ENCODE measurements around the gene GCM1. TPM values are rescaled to one million over a fixed set of nuclear protein-coding genes. Genes with fewer than 3 reads are reported as not detected.

Gene GCM1
- total RNA-seq (2014; rRNA removed; shearing (Covaris generic); ENCODE audit: low replicate concordance), result 0.07 TPM in 1 of 2 replicates, not detected in the other

- H3K4me2 ChIP-seq (ENCODE audit: low read depth, low read length, poor library complexity, severe bottlenecking), result no peak within 1 kb of the TSS
- H3K27ac ChIP-seq (ENCODE audit: low read length), result no peak within 1 kb of the TSS
- DNase-seq, result no peak
- no peak within 1 kb of the TSS for H3K9ac ChIP-seq (ENCODE audit: low read length)
- no peaks in the 10 kb centered on the region for H3K27me3 ChIP-seq (ENCODE audit: low read length)
- H3K4me1 ChIP-seq (ENCODE audit: low read length), result no peaks in the 10 kb centered on the region
- no peaks in the 10 kb centered on the region for H3K36me3 ChIP-seq (ENCODE audit: insufficient read depth, low read length)
- H4K20me1 ChIP-seq (ENCODE audit: insufficient read depth, low read depth, low read length), result no peaks in the 10 kb centered on the region
- no peak within 1 kb of the TSS for H2AFZ ChIP-seq (ENCODE audit: low read length)
- no peak within 1 kb of the TSS for H3K4me3 ChIP-seq (ENCODE audit: low read length)
- H3K79me2 ChIP-seq (ENCODE audit: low read length), result no peaks in the 10 kb centered on the region
- H3K9me2 ChIP-seq (replicated peaks; ENCODE audit: insufficient read depth, low read length), result no peaks in the 10 kb centered on the region
- no peaks in the 10 kb centered on the region for H3K9me3 ChIP-seq (ENCODE audit: low read length)
Observed at GRCh38 chr6:53148684-53149083, at the start of gene GCM1. Gene GCM1, minus strand, starts transcription at chr6:53148841. Its CDS starts 3,209 bp downstream, at chr6:53145632.

- no peak for DNase-seq
- Histone ChIP-seq H3K79me2 (ENCODE audit: low read length) (no peaks in the 10 kb centered on the region), H4K20me1 (ENCODE audit: insufficient read depth, low read depth, low read length) (no peaks in the 10 kb centered on the region), H3K27me3 (ENCODE audit: low read length) (no peaks in the 10 kb centered on the region), H3K4me3 (ENCODE audit: low read length) (no peak overlapping the region), H3K4me2 (ENCODE audit: low read depth, low read length, poor library complexity, severe bottlenecking) (no peak overlapping the region), H2AFZ (ENCODE audit: low read length) (no peak overlapping the region), H3K36me3 (ENCODE audit: insufficient read depth, low read length) (no peaks in the 10 kb centered on the region), H3K27ac (ENCODE audit: low read length) (no peak overlapping the region), H3K9me3 (ENCODE audit: low read length) (no peaks in the 10 kb centered on the region), H3K9ac (ENCODE audit: low read length) (no peak overlapping the region), H3K9me2 (replicated peaks; ENCODE audit: insufficient read depth, low read length) (no peaks in the 10 kb centered on the region), H3K4me1 (ENCODE audit: low read length) (no peaks in the 10 kb centered on the region)
Observed at GRCh38 chr6:53197553-53197952, 48.9 kb upstream of the GCM1 start.

DNA sequence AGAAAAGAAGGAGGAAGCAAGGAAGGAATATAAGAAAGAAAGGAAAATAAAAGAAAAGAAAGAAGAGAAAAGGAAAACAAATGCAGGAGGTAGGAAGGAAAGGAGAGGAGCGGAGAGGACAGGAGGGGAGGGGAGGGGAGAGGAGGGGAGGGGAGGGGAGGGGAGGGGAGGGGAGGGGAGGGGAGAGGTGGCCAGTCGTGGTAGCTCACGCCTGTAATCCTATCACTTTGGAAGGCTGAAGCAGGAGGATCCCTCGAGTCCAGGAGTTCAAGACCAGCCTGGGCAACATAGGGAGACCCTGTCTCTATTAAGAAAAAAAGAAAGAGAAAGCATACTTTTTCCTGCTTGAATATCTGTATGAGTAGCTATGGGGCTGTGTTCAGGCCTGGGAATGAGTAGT lies 46.4 kb upstream of the GCM1 start:
- Histone ChIP-seq H2AFZ (ENCODE audit: low read length) (no peak overlapping the region), H3K27me3 (ENCODE audit: low read length) (no peaks in the 10 kb centered on the region), H3K9ac (ENCODE audit: low read length) (no peak overlapping the region), H3K4me2 (ENCODE audit: low read depth, low read length, poor library complexity, severe bottlenecking) (no peak overlapping the region), H3K27ac (ENCODE audit: low read length) (no peak overlapping the region), H3K36me3 (ENCODE audit: insufficient read depth, low read length) (no peaks in the 10 kb centered on the region), H3K9me2 (replicated peaks; ENCODE audit: insufficient read depth, low read length) (no peaks in the 10 kb centered on the region), H3K9me3 (ENCODE audit: low read length) (no peaks in the 10 kb centered on the region), H3K4me1 (ENCODE audit: low read length) (no peaks in the 10 kb centered on the region), H3K4me3 (ENCODE audit: low read length) (no peak overlapping the region), H4K20me1 (ENCODE audit: insufficient read depth, low read depth, low read length) (no peaks in the 10 kb centered on the region), H3K79me2 (ENCODE audit: low read length) (no peaks in the 10 kb centered on the region)
- DNase-seq, result no peak

GRCh38 chr6:53192682-53193188 lies 44.1 kb upstream of the GCM1 start:
- Histone ChIP-seq H3K79me2 (ENCODE audit: low read length) (no peaks in the 10 kb centered on the region), H3K9ac (ENCODE audit: low read length) (no peak overlapping the region), H4K20me1 (ENCODE audit: insufficient read depth, low read depth, low read length) (no peaks in the 10 kb centered on the region), H3K4me1 (ENCODE audit: low read length) (peaks cover 4% of the 10 kb centered on the region), H3K4me2 (ENCODE audit: low read depth, low read length, poor library complexity, severe bottlenecking) (no peak overlapping the region), H3K27ac (ENCODE audit: low read length) (no peak overlapping the region), H3K9me2 (replicated peaks; ENCODE audit: insufficient read depth, low read length) (no peaks in the 10 kb centered on the region), H3K9me3 (ENCODE audit: low read length) (no peaks in the 10 kb centered on the region), H3K36me3 (ENCODE audit: insufficient read depth, low read length) (no peaks in the 10 kb centered on the region), H3K4me3 (ENCODE audit: low read length) (no peak overlapping the region), H3K27me3 (ENCODE audit: low read length) (no peaks in the 10 kb centered on the region), H2AFZ (ENCODE audit: low read length) (no peak overlapping the region)
- DNase-seq, result no peak

DNA sequence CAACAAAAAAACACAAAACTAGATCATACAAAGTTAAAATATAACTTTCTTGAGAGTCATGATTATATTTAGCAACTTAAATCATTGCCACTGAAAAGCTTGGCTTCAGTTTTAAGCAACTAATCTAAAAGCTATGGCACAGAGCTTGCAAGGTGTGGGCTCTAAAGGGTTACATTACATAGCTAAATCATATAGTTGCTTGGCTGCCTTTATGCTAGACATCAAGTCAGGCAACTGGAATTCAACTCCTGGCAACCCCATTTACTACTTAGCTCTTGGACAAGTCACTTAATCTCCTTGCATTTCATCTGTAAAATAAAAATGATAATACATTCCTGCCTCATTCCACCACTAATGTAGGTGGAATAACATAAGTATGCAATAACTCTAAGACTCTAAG lies 40.9 kb upstream of the GCM1 start:
- H3K27ac ChIP-seq (ENCODE audit: low read length), result no peak overlapping the region
- H3K4me1 ChIP-seq (ENCODE audit: low read length), result peaks cover 4% of the 10 kb centered on the region

GRCh38 chr6:53188833-53189232 lies 40.2 kb upstream of the GCM1 start:
- Histone ChIP-seq H3K9me2 (replicated peaks; ENCODE audit: insufficient read depth, low read length) (no peaks in the 10 kb centered on the region), H3K79me2 (ENCODE audit: low read length) (no peaks in the 10 kb centered on the region), H3K27ac (ENCODE audit: low read length) (no peak overlapping the region), H3K9me3 (ENCODE audit: low read length) (no peaks in the 10 kb centered on the region), H4K20me1 (ENCODE audit: insufficient read depth, low read depth, low read length) (no peaks in the 10 kb centered on the region), H3K9ac (ENCODE audit: low read length) (no peak overlapping the region), H3K4me1 (ENCODE audit: low read length) (peaks cover 4% of the 10 kb centered on the region), H3K27me3 (ENCODE audit: low read length) (no peaks in the 10 kb centered on the region), H2AFZ (ENCODE audit: low read length) (no peak overlapping the region; the same call in 1 of the 2 replicates), H3K36me3 (ENCODE audit: insufficient read depth, low read length) (no peaks in the 10 kb centered on the region), H3K4me2 (ENCODE audit: low read depth, low read length, poor library complexity, severe bottlenecking) (no peak overlapping the region), H3K4me3 (ENCODE audit: low read length) (no peak overlapping the region)
- DNase-seq, result no peak

More for the DNA sequence above, 40.9 kb upstream of the GCM1 start:
- H3K9ac ChIP-seq (ENCODE audit: low read length), result no peak overlapping the region
- DNase-seq, result no peak
- no peaks in the 10 kb centered on the region for H3K9me3 ChIP-seq (ENCODE audit: low read length)
- H2AFZ ChIP-seq (ENCODE audit: low read length), result no peak overlapping the region
- no peaks in the 10 kb centered on the region for H3K36me3 ChIP-seq (ENCODE audit: insufficient read depth, low read length)
- H4K20me1 ChIP-seq (ENCODE audit: insufficient read depth, low read depth, low read length), result no peaks in the 10 kb centered on the region
- no peaks in the 10 kb centered on the region for H3K79me2 ChIP-seq (ENCODE audit: low read length)
- no peaks in the 10 kb centered on the region for H3K27me3 ChIP-seq (ENCODE audit: low read length)
- H3K9me2 ChIP-seq (replicated peaks; ENCODE audit: insufficient read depth, low read length), result no peaks in the 10 kb centered on the region
- no peak overlapping the region for H3K4me2 ChIP-seq (ENCODE audit: low read depth, low read length, poor library complexity, severe bottlenecking)
- H3K4me3 ChIP-seq (ENCODE audit: low read length), result no peak overlapping the region

GRCh38 chr6:53180678-53181077 lies 32.0 kb upstream of the GCM1 start:
- no peaks in the 10 kb centered on the region for H3K4me1 ChIP-seq (ENCODE audit: low read length)
- DNase-seq, result no peak
- H3K4me3 ChIP-seq (ENCODE audit: low read length), result no peak overlapping the region
- H3K9me2 ChIP-seq (replicated peaks; ENCODE audit: insufficient read depth, low read length), result no peaks in the 10 kb centered on the region
- no peaks in the 10 kb centered on the region for H4K20me1 ChIP-seq (ENCODE audit: insufficient read depth, low read depth, low read length)
- H3K9me3 ChIP-seq (ENCODE audit: low read length), result no peaks in the 10 kb centered on the region
- H2AFZ ChIP-seq (ENCODE audit: low read length), result no peak overlapping the region
- no peaks in the 10 kb centered on the region for H3K79me2 ChIP-seq (ENCODE audit: low read length)
- no peaks in the 10 kb centered on the region for H3K27me3 ChIP-seq (ENCODE audit: low read length)
- H3K36me3 ChIP-seq (ENCODE audit: insufficient read depth, low read length), result no peaks in the 10 kb centered on the region
- no peak overlapping the region for H3K9ac ChIP-seq (ENCODE audit: low read length)
- no peak overlapping the region for H3K4me2 ChIP-seq (ENCODE audit: low read depth, low read length, poor library complexity, severe bottlenecking)
- no peak overlapping the region for H3K27ac ChIP-seq (ENCODE audit: low read length)

GRCh38 chr6:53179961-53180651 lies 31.5 kb upstream of the GCM1 start:
- Histone ChIP-seq H3K9ac (ENCODE audit: low read length) (no peak overlapping the region), H3K9me3 (ENCODE audit: low read length) (no peaks in the 10 kb centered on the region), H3K4me3 (ENCODE audit: low read length) (no peak overlapping the region), H2AFZ (ENCODE audit: low read length) (no peak overlapping the region), H3K79me2 (ENCODE audit: low read length) (no peaks in the 10 kb centered on the region), H3K27me3 (ENCODE audit: low read length) (no peaks in the 10 kb centered on the region), H3K36me3 (ENCODE audit: insufficient read depth, low read length) (no peaks in the 10 kb centered on the region), H4K20me1 (ENCODE audit: insufficient read depth, low read depth, low read length) (no peaks in the 10 kb centered on the region), H3K4me1 (ENCODE audit: low read length) (no peaks in the 10 kb centered on the region), H3K4me2 (ENCODE audit: low read depth, low read length, poor library complexity, severe bottlenecking) (no peak overlapping the region), H3K27ac (ENCODE audit: low read length) (no peak overlapping the region), H3K9me2 (replicated peaks; ENCODE audit: insufficient read depth, low read length) (no peaks in the 10 kb centered on the region)
- DNase-seq, result no peak

Measured in Karpas-422 (cell line).